Stimulated activated CD4-positive, alpha-beta T cell treated with anti-CD3 and anti-CD28 coated beads, Interleukin-1b, Interleukin-23, amount 100 ng/mL, for 48 hours (primary cell): ENCODE measurements around the gene CREB3L1.

Experiments
- DNase-seq: peaks from one replicate; pipeline ENCODE4 v3.0.0-alpha.2; 2020

CREB3L1 gene

DNA sequence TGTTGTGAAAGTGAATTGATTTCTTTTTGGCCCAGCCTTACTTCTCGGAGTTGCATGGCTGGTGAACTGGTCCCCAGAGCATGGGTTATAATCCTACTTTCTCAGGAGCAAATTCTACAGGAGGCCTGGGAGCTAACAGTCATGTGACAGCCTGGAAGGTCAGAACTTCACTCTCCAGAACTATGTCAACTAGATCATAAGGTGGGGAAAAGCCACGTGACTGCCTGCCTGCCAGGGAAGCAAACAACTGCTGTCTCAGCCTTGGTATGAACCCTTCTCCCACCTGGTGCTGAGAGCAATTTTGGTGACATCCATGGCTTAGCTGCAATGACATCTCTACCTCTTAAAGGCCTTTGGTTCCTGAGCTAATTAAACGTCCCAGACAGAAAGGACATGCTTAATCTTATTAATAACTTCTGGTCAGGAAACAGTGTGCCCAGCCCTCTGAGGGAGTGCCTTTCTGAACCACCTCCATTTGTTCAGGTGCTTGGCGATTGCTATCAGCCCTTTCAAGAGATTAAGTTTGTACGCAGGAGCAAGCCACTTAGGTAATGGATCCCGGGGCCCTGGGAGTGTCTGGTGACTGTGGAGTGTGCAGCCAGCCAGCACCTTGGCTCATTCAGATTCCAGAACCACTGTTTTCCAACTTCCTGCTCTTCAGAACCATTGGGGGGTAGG, 1.4 kb upstream of the CREB3L1 start:
- no peak for DNase-seq

DNA sequence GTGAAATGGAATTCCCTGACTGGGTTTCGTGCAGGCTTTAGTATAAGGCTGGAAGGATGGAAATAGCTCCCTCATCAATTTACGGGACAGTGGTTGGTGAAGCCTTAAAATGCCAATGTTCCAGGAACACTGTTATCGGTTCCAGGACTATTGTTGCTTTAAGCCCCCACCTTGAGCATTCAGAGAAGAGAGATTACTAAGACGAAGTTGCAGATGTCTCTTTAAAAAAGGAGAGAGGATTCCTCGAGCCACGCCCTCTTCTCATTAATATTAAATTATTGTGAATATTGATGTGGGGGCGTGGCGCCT, 195 bp upstream of the CREB3L1 start:
- DNase-seq = no peak

DNA sequence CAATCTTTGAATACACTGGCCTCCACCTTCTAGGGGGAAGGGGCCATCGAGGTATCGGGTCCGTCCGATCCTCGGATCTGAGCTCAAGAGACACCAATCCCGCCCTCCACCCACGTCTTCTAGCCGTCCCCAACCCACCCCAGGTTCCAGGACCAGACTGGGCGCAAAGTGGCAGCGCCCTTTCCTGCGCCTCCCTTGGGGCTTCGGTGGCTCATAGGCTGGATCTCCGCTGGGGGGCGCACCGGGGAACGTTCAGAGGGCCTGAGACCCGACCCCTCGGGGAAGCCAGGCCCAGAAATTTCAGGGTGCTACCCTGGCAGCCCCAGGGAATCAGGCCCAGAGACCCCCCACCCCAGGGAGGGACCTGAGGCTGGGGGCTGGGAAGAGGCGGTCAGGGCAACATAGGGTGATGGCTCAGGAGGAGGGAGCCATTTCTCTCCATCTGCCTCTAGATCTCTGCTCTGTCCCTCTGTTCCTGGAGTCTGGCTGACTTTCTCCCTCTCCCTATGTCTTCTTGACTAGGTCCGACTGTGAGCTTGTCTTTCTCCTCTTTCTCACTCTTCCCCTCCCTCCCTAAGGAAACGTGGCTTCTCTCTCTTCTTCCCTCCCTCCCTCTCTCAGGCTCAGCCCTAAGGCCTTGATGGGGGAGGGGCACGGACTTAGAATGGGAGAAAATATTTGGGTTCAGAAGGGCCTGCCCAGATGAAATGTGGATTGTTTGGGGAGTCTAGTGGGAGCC, 1.1 kb downstream of the CREB3L1 start:
- peak; percentile 34 for DNase-seq

DNA sequence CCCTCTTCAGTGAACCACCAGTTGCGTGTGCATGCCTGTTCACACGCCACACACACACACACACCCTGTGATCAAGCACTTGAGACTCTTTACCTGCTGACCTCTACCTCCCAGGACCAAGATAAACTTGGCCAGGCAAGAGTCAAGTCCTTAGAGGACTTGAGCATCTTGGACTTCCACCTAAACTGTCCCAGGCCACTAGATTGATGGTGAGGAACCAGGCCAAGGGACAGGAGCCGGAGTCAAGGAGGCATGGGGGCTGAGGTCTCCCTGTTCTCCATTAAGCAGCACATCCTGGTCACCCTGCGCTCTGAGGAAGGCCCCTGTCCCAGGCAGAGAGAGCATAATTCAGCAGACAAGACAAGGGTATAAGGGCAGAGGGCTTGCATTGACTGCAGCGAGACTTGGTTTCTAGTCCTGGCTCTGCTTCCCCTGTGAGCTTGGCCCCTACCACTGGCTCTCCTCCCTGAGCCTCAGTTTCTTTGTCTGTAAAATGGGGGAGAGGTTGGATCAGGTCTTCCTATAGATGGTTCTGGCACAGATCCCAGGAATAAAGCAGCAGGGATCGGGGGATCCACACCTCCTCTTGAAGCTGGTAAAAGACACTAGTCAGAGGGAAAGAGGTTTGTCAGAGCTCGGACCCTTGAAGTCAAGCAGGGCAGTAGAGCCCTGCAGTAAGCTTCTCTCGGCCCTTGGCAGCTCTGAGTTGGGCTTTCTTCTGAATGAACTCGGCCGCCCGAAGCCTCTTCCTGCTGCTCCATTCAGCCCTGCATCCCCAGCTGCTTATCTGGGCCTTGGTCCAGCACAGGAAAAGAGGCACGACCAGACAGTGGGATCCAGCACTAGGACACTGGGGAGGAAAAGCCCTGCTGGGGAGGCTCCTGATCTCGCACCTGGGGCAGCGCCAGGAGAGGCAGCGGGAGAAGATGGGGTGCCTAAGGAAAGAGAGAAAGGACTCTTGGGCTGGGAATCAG, 2.0 kb downstream of the CREB3L1 start:
- no peak for DNase-seq

DNA sequence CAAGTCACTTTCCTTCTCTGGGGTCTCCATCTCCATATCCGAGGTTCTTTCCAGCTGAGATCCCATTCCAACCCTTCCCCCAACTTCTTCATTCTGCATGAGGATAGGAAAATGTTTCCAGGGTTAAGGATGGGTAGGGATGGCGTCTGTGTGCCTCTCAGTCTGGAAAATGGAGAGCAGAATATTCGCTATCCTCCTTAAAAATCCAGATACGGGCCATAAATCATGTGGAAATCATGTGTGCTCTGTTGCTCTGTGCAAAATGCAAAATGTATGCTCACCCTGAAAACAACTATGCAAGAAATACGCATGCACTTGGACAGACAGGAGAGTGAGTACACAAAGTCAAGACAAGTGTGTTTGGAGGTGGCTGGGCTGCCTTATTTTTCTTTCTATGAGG, 3.2 kb downstream of the CREB3L1 start:
- no peak for DNase-seq

DNA sequence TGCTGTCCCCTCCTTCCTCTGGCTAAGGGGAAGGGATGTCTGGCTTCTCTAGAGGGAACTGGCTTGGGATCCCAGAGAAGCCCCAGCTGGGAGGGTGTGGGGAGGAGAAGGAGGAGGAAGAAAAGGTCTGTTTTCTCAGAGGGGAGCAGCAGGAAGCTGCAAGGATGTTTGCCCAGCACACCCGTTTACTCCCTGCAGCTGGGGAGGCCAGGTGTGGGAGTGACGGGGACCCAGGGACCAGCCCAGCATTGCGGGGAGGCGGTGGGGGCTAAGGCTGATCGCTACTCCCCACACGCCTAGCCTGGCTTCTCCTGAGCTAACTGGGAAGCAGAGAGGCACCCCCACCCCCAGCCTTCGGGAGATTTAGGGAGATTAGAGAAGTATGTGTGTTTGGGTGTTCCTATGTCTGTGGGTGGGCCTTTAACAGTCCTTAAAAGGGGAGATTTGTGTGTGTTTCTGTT, 3.9 kb downstream of the CREB3L1 start:
- no peak for DNase-seq

DNA sequence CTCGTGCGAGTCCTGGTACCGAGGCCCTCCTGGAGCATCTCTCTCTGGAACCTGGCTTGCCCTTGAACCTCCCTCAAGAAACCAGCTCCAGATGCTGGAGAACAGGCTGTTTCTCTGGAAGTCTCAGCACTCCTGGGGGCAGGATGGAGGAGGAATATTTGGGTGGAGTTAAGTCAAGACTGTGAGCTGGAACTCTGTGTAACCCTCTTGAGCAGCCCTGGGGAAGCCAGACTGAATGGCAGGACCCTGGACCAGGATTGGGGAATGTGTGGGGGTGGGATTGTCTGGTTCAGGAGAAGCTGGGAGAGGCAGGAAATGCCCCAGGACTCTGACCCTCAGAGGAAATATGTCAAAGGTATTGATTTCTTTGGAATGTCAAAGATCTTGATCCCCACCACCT, 7.7 kb downstream of the CREB3L1 start:
- no peak for DNase-seq

DNA sequence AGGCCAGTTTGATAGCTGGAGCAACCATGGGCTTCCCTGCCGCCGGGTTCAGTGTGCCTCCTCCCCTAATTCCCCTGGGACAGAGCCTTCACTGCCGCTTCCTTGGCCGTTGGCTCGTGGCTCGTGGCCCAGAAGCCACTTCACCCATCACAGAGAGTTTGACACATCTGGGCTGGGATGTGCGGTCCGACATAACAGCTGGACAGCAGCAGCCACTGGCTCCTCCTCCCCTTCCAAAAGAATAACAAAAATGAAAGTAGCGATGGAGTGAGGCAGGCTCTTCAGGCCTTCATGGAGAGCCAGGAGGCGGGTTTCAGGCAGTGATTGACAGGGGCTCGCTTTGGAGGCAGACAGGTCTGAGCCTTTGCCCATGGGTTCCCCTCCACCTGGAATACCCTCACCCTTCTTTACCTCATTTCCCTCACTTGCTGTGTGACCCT, 8.2 kb downstream of the CREB3L1 start:
- no peak for DNase-seq

DNA sequence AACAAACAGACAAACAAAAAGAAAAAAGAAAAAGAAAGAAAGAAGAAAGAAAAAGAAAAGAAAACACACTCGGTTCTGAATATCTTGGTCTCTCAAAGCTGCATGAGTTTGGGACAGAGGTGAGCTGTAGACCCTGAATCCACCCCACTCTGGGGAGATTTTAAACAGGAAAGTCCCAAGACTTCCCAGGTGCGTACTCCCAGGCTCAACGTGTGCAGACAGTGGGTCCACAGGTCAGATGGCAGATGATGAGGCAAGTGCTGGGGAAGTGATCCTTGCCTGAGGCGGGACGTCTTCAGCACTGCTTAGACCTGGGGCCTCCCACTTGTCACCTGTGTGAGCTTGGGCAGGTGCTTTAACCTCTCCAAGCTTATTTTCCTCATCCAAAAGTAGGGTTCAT, 9.3 kb downstream of the CREB3L1 start:
- no peak for DNase-seq

DNA sequence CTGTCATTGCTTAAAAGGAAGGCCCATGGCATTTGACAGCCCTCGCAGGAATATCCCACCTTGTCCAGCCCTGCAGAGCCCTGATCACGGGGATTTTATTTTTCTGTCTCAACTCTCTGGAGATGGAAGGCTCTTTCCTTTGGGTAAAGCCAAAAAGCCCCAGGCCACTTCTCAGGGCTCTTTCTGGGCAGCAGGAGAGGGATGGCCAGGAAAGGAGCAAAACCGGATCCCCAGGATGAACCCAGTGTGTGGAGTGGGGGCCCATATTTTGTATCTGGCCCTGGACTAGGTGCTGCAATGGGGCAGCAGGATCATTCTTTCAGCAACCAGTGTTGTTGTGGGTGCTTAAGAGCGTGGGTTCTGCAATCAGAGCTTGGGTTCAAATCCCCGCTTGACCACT, 11.0 kb downstream of the CREB3L1 start:
- DNase-seq = no peak

DNA sequence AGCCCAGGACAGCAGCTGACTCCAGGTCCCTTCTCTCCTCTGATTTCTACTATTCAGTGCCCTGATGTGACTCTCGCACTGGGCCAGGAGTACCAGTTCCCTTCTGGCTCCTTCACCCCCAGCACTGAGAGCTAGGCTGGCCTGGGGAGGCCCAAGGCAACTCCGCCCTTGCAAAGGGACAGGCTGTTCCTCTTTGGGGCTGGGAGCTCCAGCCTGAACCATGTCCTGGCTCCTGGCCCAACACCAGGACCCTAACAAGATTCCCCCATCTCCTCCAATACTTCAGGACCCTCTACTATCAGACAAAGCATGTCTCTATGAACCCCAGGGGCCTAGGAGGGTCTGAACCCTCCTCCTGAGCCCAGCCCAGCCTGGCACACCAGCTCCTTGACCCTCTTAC, 12.5 kb downstream of the CREB3L1 start:
- no peak for DNase-seq

DNA sequence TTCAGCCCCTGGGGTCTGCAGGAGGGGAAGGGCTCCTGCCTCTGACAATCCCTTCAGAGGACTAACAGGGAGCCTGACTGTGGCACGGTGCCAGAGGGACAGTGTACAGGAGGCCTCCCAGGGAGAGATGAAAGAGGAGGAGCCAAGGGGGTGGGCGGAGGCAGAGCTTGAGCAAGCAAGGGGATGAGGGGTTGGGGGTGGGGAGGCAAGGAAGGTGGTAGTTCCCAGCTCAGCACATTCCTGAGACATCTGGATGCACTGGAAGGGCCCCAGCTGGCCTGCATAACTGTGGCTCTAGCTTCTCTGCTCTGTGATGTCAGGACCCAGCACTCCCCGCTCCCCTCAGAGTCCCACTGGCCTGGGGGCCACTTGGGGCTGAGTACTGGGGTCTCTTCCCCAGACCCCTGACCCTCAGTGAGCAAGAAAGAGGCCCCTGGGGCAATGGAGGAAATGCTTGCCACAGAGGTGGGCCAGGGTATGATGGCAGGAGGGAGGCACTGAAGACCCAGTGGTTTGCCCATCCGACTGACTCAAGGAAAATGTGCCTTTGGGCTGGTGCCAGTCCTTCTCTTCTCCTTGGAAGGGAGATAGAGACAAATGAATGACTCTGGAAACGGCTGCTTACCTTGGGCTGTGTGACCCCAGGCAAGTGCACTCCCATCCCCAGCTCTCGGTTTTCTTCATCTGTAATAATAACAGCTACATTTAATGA, 13.3 kb downstream of the CREB3L1 start:
- no peak for DNase-seq

DNA sequence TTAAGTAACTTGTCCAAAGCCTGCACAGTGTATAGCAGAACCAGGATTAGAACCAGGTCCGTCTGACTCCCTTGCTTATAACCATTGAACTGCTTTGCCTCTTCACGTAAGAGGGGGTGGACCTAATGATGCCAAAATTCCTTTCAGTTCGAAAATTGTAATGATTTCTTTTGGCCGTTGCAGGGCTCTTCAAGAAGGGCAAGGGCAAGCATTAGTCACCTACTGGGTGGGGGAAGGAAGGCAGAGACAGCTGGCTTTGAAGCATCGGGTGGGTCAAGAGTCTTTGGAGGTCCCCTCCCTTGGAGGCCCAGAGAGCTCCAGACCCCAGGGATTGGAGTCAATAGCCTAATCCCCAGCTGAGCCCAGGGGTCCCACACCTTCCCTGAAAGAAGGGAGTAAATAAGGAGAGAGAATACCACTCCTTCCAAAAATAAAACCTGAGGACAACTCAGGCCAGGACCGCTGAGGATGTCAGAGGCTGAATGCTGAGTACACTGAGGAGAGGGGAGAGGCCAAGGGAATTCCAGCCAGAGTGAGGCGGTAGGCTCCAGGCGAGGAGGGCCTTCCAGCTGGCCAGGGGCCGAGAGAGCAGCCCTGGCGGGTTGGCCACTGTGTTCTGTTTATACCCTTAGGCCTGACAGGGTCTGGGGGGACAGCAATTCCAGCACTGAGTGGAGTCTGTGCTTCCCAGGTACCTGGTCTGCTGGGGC, 14.1 kb downstream of the CREB3L1 start:
- DNase-seq = no peak

DNA sequence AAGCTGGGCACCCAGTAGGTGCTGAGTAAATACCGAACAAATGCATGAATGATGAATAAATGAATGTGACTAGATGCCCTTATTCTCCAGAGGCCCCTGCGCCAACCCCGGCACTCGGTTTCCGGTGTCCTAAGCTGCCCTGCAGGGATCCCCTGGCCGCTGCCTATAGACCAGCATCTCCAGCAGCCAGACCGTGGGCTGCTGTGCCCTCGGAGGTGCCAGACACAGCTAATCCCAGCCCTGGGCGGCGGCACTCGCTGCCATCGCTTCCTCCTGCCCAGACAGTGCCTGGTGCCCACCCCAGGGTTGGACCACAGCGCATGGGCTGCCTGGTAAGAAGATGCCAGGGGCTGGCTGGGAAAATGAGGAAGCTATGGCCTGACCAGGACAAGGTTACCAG, 15.6 kb downstream of the CREB3L1 start:
- no peak for DNase-seq

DNA sequence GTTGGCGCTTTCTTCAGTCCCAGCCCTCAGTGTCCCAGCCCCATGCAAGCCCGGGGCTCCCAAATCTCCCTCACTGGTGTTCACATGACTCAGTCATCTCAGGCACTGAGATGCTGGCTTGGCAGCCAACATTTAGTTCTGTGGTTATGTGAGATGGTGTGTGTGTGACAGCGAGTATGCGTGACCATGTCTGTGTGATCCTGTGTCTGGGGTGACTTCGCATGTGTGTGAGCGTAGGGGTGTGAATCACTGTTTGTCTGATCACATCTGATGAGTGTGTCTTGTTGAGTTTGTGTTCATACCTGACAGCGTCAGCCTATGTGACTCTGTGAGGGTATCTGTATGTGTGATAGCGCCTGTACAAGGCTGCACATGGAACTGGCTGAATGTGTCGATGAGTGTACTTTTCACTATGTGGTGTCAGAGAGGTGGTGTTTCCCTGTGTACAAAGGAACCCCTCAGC, 16.2 kb downstream of the CREB3L1 start:
- peak; percentile 42 for DNase-seq

DNA sequence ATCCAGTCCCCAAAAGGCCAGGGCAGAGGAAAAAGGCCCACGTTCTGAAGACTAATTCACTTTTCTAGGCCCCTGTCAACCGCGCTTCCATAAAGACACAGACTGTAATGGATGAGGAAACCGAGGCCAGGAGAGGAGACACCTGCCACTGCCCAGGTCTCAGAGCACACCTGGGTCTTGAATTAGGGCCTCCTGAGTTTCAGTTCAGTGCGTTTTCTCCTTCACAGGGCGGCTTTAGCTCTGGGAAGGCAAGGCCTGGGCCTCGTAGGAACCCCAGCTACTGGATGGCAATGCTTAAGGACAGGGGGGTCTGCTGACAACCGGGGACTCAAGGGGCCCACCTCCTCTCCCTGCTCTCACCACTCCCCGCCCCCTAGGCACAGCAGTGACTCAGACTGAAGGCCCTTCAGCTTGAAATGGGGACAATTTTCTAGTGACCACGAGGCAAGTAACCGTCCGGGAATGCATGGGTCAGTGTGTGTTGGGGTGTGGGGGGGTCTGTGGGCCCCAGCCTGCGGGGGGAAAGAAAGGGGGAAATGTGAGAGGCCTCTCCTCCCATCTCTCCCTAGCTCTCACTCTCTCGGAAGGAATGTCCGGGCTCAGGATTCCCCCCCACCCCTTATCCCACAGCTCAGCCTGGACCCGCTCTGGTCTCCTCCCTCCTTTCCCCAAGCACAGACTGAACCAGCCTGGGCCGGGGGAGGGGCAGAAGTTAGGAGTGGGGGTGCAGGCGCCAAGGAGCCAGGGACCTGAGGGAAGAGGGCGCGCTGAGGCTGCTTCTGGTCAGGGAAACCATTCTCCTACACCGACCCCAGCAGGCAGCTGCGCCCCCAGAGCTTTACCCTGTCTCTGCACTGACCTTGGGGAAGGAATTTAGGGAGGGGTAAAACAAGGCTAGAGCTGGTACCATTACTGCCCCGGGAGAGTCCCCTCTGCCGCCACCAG, 17.2 kb downstream of the CREB3L1 start:
- no peak for DNase-seq

DNA sequence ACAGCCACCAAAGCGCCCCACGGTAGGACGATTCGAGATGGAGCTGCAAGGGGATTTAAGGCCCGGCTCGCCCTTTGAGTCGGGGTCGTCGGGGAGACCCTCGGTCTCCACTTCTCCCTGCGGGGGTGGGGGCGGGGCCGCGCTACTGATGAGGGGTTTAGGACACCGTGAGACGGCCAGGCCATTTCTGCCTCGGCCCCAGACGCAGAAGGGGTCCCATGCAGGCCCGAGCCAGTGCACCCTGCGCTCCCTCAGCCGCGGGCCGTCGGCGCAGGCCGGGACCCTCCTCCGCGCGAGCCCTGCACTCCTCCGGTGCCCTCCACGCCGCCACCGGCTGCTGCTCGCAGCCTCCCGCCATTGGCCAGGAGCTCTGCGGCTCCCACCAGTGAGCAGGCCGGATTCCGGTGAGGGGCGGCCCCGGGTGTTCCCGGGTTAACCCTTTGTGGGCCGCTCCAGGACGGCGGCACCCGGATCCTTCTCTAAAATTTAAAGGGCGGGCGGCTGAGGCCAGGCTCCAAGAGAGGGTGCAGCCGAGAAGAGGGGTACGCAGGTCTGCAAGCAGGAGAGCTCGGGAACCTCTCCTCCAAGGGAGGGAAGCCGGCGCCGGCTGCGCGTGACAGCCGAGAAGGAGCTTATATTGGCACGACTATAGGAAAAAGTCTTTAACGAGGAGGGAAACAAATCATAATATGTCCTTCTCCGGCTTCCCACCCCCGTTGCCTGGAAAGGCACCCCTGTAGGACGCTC, 18.0 kb downstream of the CREB3L1 start:
- peak; percentile 72 for DNase-seq

DNA sequence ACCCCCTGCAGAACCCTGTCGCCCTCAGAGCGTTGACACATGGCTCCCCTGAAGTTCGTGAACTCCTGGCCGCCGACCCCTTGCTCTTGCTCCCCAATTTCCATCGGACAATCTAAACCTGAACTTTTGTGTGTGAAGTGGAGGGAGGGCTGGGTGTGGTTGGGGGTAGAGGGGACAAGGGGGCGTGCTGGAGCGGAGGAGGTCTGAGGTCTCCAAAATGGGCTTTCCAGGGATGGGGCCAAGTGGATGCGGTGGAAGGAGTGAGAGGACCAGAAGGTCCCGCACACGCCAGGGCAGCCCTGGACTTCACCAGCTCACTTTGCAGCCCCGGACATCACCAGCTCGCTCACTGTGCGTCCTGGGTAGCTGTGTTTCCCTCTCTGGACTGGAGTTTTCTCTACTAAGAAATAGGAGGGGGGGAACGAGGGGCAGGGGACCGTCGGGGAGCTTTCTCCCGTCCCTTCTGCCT, 18.6 kb downstream of the CREB3L1 start:
- no peak for DNase-seq

DNA sequence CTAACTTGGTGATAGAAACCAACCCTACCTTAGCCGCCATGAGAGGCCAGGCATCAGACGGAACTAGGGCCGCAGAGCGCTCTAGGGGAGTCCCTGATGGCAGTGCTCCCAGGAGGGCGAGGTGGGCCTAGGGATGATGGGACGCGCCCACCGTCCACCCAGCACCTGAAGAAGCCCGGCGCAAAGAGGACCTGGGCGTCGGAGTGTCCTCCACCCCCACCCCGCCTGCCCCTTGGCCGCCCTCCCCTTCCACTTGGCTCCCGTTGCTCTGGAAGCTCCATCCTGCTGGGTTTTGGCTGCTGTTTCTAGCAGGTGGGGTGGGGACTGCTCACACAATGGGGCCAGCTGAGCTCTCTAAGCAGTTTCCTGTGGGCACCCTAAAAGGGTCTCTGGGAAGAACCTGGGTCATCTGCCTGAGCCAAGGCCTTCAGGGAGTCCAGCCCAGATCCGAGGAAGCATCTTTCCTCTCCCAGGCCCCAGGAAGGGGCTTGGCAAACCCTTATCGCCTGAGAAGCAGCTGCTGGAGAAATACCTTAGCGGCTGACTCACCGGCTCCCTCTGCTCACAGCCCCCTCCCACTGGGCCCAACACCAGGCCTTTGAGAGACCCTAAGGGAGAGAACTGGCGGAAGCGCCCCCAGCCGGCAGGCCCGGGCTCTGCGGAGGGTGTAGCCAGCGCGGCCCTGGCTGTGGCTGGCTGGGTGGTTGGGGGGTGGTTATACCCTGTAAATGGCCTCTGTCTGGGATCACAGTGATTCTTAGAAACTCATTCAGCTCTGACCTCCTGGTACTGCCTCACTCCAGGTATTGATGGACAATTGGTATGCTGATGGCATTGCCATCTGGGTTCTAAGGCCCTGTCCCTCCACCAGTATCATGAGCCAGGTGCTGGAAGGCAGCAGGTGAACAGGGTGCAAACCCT, 19.3 kb downstream of the CREB3L1 start:
- no peak for DNase-seq
